DND-41 (cell line): Measurements from ENCODE around the gene CHD6.

Experiments used
- CTCF ChIP-seq: IDR thresholded peaks from 2 replicates; pipeline ENCODE4 v1.5.1; 2012; ENCODE audit warnings: borderline replicate concordance, low read length, moderate library complexity, mild to moderate bottlenecking; ENCODE audit not compliant: poor library complexity, severe bottlenecking; ENCODE audit errors: extremely low read depth
- EZH2 ChIP-seq: IDR thresholded peaks from 3 replicates; pipeline ENCODE4 v1.6.1; 2012; ENCODE audit warnings: borderline replicate concordance, low read depth, mild to moderate bottlenecking, moderate library complexity, low read length, inconsistent platforms; ENCODE audit not compliant: severe bottlenecking

- no peak for TF ChIP-seq CTCF
- TF ChIP-seq EZH2: no peak
These were observed 225.9 kb downstream of the CHD6 start for GRCh38 chr20:41392295-41392694.
